ENCODE data around the gene TDRKH. TPM values are rescaled to one million over a fixed set of nuclear protein-coding genes. Genes with fewer than 3 reads are reported as not detected.

Gene TDRKH
- total and polyA plus RNA-seq, 2 experiments from 2014 or later = 10.2 to 25.6 TPM

DNA sequence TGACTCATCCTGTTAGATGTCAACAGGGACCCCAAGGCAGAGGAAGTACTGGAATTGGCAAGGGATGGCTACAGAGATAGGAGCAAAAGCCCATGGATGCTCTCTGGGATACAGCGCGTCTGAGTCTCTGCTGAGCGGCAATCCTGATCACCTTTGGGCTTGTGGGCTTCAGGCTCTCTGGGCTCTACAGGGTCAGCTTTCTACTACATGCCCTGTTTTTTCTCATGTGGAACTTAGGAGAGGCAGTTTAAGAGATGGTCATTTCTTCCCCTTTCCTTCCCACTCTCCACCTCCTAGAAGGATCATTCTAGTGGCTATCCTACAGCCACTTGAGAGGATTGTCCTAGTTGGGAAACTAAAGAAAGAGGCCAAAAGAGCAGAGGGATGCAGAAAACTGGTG is 13.6 kb upstream of the TDRKH start (continued):
- TF ChIP-seq, protein P1, sequence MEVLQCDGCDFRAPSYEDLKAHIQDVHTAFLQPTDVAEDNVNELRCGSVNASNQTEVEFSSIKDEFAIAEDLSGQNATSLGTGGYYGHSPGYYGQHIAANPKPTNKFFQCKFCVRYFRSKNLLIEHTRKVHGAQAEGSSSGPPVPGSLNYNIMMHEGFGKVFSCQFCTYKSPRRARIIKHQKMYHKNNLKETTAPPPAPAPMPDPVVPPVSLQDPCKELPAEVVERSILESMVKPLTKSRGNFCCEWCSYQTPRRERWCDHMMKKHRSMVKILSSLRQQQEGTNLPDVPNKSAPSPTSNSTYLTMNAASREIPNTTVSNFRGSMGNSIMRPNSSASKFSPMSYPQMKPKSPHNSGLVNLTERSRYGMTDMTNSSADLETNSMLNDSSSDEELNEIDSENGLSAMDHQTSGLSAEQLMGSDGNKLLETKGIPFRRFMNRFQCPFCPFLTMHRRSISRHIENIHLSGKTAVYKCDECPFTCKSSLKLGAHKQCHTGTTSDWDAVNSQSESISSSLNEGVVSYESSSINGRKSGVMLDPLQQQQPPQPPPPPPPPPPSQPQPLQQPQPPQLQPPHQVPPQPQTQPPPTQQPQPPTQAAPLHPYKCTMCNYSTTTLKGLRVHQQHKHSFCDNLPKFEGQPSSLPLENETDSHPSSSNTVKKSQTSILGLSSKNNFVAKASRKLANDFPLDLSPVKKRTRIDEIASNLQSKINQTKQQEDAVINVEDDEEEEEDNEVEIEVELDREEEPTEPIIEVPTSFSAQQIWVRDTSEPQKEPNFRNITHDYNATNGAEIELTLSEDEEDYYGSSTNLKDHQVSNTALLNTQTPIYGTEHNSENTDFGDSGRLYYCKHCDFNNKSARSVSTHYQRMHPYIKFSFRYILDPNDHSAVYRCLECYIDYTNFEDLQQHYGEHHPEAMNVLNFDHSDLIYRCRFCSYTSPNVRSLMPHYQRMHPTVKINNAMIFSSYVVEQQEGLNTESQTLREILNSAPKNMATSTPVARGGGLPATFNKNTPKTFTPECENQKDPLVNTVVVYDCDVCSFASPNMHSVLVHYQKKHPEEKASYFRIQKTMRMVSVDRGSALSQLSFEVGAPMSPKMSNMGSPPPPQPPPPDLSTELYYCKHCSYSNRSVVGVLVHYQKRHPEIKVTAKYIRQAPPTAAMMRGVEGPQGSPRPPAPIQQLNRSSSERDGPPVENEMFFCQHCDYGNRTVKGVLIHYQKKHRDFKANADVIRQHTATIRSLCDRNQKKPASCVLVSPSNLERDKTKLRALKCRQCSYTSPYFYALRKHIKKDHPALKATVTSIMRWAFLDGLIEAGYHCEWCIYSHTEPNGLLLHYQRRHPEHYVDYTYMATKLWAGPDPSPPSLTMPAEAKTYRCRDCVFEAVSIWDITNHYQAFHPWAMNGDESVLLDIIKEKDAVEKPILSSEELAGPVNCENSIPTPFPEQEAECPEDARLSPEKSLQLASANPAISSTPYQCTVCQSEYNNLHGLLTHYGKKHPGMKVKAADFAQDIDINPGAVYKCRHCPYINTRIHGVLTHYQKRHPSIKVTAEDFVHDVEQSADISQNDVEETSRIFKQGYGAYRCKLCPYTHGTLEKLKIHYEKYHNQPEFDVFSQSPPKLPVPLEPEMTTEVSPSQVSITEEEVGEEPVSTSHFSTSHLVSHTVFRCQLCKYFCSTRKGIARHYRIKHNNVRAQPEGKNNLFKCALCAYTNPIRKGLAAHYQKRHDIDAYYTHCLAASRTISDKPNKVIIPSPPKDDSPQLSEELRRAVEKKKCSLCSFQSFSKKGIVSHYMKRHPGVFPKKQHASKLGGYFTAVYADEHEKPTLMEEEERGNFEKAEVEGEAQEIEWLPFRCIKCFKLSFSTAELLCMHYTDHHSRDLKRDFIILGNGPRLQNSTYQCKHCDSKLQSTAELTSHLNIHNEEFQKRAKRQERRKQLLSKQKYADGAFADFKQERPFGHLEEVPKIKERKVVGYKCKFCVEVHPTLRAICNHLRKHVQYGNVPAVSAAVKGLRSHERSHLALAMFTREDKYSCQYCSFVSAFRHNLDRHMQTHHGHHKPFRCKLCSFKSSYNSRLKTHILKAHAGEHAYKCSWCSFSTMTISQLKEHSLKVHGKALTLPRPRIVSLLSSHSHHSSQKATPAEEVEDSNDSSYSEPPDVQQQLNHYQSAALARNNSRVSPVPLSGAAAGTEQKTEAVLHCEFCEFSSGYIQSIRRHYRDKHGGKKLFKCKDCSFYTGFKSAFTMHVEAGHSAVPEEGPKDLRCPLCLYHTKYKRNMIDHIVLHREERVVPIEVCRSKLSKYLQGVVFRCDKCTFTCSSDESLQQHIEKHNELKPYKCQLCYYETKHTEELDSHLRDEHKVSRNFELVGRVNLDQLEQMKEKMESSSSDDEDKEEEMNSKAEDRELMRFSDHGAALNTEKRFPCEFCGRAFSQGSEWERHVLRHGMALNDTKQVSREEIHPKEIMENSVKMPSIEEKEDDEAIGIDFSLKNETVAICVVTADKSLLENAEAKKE (CRISPR knock-in tag; IDR thresholded peaks at IDR 0.05) = no peak
- TF ChIP-seq, protein P2, sequence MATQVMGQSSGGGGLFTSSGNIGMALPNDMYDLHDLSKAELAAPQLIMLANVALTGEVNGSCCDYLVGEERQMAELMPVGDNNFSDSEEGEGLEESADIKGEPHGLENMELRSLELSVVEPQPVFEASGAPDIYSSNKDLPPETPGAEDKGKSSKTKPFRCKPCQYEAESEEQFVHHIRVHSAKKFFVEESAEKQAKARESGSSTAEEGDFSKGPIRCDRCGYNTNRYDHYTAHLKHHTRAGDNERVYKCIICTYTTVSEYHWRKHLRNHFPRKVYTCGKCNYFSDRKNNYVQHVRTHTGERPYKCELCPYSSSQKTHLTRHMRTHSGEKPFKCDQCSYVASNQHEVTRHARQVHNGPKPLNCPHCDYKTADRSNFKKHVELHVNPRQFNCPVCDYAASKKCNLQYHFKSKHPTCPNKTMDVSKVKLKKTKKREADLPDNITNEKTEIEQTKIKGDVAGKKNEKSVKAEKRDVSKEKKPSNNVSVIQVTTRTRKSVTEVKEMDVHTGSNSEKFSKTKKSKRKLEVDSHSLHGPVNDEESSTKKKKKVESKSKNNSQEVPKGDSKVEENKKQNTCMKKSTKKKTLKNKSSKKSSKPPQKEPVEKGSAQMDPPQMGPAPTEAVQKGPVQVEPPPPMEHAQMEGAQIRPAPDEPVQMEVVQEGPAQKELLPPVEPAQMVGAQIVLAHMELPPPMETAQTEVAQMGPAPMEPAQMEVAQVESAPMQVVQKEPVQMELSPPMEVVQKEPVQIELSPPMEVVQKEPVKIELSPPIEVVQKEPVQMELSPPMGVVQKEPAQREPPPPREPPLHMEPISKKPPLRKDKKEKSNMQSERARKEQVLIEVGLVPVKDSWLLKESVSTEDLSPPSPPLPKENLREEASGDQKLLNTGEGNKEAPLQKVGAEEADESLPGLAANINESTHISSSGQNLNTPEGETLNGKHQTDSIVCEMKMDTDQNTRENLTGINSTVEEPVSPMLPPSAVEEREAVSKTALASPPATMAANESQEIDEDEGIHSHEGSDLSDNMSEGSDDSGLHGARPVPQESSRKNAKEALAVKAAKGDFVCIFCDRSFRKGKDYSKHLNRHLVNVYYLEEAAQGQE (IDR thresholded peaks at IDR 0.05; ENCODE audit: unreplicated experiment) = no peak
- TF ChIP-seq NANOG (IDR thresholded peaks at IDR 0.05; ENCODE audit: borderline replicate concordance) (no peak), ZNF331 (CRISPR knock-in tag; IDR thresholded peaks at IDR 0.05; ENCODE audit: low read depth) (no peak), POLR2AphosphoS5 (IDR thresholded peaks at IDR 0.05; ENCODE audit: low read depth) (no peak), STAT1 (IDR thresholded peaks at IDR 0.05; ENCODE audit: unreplicated experiment) (no peak), EZH2phosphoT487 (IDR thresholded peaks at IDR 0.05; ENCODE audit: unreplicated experiment) (no peak), ZNF114 (CRISPR knock-in tag; IDR thresholded peaks at IDR 0.05) (no peak)

All from GM23338 (cell line).